ENCODE results near the gene MAN1A1. TPM values are rescaled to one million over a fixed set of nuclear protein-coding genes. Genes with fewer than 3 reads are reported as not detected.

The MAN1A1 gene
- total RNA-seq, 1 donor from 2014 or later, result 24.0 TPM

DNA sequence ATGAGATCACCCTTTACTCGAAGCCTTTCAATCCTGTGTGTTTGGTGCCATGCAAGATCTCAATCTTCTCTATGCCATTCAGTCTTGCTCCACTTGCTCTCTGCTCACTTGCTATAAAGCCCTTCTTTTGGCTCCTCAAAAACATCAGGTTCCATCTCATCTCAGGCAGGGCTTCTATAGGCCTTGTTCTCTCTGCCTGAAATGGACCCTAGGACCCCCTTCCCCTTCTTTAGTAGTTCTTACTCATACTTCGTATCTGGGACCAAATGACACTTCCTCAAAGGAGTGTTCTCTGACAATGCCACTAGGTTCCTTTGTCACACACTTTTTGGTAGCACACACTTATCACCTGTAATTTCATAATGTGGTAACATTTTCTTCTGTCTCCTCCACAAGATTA lies 154.4 kb downstream of the MAN1A1 start:
- no peak for DNase-seq

DNA sequence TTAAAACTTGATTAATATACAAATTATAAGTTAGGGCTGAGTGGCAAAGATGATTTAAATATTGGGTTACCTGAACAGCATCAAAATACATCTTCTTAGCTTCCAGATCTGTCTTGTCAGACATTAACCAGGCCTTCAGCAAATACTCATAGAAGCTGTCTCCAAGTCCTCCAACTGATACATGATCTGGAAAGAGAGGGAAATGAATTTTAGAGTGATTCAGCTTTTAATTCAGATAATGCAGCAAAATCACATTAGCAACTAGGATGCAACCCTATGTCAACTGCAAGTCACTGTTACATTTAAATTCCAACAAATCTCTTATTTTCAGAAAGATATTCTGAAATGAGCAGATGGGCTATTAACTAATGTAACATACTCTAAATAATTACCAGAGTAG lies 155.9 kb downstream of the MAN1A1 start:
- no peak for DNase-seq

DNA sequence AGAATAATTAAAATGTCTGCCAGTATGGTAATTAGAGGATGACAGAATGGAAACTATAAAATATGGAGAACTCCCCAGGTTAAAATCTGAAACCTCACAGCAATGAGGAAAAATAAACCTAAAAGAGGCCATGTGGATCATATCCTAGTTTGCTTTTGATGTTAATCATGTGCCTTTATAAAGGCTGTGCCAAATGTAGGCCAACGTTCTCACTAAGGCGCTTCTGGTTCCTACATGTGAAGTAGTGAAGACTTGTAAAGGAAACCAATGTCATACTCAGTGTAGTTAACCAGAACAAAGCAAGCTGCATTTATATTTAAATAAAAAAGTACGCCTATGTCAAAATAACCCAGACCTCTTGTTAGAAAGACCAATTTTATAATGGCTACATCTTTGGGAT lies 157.4 kb downstream of the MAN1A1 start:
- DNase-seq, result no peak

DNA sequence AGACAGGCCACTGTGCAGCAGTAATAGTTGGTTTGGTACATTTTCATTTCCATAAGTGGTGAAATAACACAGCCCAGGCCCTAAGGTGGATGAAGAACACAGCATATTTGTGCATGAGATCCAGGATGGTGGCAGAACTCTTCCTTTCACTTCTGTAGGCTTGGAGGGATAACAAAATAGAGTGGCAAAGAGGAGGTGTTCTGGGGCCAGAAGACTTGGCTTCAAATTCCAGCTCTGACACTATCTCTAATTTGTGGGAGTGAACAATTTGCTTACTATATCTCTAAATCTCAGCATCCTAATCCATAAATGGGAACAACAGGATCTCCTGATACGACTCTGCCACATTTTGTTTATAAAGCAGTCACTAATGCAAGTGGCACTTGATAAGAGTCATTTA lies 159.4 kb downstream of the MAN1A1 start:
- no peak for DNase-seq

DNA sequence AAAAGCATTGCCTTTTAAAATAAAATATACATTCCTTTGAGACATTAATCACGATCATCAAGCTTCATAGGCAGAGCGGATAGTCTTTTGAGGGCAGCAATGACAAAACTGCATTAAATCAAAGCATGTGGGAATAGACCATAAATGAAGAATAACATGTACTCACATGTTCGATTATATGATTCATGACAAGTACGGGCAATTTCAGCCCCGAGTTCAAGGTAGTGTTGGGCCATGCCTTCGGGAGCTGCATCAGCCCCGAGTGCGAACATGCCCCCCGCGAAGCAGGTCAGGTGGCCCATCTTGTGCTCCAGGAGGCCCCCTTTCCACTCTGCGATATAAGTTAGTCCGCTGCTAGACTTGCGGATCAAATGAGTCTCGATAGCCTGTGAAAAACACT lies 160.1 kb downstream of the MAN1A1 start:
- DNase-seq, result no peak

DNA sequence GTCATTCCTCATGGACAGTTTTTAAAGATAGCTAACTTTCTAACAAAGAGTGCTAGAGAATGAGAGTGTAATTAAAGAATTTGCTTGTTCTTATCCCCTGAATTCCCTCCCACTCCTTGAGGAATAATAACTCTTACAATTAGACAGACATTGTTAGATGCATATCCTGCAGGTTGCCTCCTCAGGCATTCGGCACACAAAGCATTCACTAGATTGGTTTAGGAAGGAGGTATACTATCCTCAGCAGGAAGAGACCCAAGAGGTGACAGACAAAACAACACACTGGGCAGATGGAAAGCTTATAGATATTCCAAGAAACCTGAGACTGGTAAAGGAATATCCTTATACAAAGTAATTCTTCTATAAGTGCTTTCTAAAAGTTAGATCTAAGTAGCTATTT lies 162.0 kb downstream of the MAN1A1 start:
- DNase-seq, result no peak

DNA sequence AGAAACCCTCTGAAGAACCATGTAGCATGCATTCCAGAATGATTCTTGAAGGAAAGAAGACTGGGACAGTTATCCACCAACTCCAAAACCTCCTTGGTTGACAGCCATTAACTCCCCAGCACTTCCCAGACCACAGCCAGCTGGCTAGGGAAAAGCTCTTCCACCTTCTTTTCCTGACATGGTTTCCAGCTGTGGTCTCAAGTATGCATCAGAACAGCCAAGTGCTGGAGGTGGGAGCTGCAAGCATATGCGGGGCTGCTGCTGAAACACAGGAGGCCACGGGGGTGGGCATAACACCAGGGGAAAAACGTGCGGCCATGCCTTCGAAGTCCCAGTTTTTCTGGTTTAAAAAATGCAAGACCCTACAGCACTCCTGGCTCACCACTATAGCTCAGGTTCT lies 163.1 kb downstream of the MAN1A1 start:
- no peak for DNase-seq

DNA sequence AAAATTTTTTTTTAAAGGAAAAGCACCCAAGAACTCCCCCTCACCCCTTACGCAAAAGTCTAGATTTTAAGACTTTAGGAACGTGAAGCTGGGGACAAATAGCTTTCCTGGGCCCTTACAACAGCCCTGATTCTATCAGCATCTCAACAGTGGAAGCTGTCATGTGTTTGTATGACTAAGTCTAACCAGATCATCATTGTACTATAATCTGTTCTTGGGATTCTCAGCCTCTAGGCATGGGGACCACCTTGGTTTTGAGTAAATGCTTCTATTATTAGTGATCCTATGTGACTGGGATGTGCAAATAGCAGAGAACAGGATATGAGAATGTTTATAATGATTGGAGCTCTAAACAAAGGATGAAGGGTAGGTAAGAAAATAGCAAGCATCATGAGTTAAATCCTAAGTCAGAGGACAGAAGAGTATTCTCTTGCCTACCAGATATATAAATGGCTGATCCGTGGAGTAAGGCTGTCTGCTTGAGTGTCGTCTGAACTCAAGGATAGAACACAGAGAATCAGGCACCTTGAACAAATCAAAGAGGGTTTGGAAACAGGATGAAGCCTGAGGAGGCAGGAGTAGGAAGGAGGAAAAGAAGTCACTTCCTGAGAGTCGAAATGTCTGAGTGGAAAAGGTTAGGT lies 165.4 kb downstream of the MAN1A1 start:
- DNase-seq, result no peak

DNA sequence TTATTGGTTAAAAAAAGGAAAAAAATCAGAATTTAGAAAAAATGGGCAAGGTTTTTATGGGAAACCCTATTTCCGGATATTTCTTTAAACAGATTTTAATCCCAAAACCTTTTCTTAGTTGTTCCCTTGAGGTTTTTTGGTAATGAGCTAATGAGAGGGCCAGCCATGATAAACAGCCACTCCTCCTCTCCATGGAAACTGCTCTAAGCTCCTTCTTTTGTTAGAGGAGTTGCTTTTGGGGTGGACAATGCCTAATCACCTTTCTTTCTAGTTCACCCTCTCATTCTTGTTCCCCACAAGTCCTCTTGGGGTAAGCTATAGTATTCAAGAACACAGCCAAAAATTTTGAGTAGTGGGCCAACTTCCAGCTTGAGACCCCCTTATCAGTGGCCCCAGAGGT lies 166.1 kb downstream of the MAN1A1 start:
- DNase-seq, result no peak

DNA sequence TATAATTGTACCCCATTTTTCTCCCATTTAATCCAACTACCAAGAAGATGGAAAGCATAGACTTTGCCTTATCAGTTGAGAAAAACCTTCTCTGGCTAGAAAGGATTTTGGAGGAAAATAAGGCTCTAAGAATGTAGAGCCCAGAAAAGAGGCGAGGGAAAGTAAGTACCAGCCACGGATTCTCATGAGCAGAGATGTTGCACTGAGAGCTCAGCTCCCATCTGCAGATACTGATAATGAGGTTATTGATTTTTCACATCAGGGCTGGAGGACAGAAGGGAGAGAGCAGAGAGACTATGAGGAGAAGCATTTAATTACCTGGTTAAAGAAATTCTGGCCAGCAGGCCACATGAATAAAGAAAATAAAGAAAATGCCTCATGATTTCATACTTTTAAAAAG lies 166.7 kb downstream of the MAN1A1 start:
- no peak for DNase-seq

DNA sequence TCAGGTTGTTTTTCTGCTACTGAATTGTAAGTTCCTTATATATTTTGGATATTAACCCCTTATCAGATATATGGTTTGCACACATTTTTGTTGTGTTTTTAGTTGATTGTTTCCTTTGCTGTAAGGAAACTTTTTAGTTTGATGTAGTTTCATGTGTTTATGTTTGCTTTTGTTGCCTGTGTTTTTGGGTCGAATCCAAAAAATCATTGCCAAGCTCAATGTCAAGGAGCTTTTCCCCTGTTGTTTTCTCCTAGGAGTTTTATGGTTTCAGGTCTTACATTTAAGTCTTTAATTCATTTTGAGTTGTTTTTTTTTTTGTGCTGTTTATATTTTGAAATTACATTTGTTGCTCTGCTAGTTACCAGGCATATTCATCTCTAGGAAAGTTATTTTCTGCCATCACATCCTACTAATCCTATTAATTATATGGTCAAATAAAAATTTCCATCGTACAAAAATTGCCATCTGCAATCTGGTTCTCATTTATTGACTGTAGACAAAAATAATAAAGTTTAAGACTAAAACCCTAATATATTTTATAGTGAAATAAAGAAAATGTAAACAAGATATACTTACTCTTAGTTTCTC lies 167.3 kb downstream of the MAN1A1 start:
- no peak for DNase-seq

DNA sequence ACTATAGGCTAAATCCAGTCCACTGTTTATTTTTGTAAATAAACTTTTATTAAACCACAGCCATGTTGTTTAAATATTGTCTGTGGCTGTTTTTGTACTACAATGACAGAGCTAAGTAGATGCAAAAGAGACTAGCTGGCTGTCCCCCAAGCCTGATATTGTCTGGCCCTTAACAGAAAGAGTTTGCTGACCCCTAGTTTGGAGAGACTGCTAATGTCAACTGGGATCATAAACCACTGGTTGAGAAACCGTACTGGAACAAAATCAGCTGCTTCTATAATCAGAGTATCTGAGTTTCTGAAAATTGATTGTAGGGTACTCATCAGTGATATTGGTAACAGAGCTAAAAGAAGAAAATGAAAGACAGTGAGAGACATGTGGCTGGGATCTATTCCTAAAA lies 168.5 kb downstream of the MAN1A1 start:
- no peak for DNase-seq

DNA sequence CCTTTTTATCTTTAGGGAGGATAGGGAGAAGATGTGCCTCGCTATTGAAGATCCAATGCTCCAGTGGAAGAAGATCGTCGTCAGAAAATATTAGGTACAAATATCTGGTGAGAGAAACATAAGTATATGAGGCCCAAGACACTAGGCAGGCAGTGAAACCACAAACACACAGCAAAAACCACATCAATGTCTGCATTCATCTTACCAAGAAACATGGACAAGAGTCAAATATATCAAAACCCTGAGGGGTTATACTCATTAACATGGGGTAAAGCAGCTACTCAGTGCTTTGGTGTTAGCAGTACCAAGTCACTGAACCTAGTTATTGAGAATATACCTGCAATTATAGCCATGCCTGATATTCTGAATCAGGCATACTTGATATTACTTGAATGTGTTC lies 169.7 kb downstream of the MAN1A1 start:
- no peak for DNase-seq

DNA sequence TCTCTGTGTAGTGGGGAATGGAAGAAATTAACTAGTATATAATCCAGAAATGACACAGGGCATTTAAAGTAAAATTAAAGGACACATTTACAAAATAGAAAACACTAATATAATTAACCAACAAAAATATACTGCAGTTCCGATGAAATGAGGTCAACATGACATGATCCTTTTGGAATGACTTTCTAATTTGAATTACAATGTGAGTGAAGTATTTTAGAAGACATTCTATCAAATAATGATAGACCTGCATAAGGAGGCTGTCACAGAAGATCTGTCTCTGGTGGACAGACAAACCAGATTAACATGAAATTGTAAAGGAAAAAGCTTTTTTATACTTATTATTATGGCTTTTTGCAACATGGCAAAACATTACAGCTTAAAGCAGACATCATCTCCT lies 170.5 kb downstream of the MAN1A1 start:
- DNase-seq, result no peak

DNA sequence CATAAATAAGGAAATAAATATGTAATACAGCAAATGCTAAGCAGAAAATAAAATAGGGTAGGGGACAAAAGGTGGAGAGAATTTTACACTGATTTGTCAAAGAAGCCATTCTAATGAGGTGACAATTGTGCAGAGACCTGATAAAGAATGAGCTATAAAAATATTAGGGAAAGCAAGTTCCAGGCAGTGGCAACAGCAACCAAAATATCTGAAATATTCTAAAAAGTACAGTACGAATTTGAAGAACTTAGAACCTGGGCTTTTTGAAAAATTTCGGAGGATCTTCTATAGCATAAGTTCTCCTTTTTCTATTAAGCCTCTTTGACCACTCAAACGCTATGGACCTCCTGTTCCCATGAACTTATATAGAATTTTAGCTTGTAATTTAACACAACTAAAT lies 173.1 kb downstream of the MAN1A1 start:
- DNase-seq, result no peak

DNA sequence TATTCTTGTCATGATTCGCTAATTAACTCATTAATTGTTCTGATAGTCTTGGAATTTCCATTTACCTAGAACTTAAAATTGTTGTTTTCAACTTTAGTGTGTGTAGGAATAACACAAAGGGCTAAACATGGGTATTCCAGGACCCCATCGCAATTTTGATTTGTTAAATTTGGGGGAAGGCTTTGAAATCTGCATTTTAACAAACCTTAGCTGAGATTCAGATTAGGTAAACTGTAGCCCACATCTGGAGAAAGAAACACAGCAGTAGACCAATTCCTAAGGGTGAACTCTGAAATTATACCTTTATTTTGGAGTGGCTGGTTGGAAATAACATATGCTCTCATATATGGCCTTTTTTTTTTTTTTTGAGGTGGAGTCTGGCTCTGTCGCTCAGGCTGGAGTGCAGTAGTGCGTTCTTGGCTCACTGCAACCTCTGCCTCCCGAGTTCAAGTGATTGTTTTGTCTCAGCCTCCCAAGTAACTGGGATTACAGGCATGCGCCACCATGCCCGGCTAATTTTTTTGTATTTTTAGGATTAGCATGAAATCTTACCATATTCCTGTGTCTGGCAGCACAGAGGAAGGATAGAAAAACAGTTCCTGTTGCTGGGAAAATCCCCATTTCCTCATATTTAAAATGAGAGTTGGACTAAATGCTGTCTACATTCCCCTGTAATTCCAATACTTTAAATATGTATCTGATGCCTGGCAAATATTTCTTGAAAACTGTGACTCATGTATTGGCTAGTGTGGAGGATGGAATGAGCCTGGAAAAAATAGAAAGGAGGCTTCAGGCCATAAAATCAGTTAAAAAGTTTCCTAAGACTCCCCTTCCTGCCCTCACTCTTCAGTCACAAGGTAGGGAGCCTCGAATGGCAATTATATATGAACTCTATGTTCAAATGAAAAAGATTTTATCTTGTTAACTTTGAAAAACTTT lies 174.4 kb downstream of the MAN1A1 start:
- no peak for DNase-seq

DNA sequence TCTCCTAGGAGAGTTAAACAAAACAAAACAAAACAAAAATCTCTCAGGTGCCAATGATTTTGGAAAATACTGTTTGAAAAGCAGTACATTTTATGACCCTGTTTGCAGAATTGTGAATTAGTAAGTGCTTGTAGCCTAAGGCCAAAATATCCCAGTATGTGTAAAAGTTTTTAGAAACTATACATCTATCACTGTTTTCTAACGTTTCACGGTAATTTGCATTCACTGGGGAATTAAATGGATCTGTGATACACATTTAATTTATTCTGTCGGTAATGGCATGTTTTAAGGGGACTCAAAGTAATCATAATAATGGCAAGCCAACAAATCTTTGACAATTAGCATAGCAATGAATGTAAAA lies 175.5 kb downstream of the MAN1A1 start:
- DNase-seq, result no peak

DNA sequence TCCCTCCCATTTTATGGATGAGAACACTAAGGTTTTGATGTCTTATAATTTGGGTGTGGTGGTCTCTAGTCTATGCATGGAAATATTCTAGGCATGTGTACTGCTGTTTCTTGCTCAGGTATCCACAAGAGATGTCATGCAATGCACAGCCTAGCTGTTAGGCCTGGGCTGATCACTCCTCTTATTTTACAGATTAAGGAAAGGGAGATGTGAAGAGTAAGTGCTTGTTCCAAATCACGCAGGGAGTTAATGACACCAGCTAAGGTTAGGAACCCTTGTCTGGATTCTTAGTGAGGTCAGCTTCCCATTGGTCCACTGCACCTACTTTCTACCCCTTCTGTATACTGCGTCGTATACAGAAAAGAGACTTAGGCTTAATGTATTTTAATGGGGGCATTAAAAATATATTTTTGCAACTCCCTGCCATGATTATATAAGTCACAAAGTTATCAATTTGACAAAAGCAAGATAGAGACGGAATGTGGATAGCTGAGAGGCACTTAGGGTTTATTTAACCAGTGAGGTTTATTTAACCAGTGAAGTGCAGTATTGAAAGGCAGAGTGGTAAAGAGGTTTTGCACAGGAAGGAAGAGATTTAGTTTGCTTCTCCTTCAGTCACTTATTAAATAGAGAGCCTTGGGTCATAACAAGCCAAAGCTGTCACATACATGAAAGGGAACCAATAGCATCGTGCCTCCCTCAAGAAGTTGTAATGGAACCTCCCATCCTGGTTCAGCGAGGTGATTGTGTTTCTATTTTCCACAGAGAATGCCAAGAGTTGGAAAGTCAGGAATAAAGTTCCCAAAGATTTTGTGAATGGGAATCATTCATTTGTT lies 176.1 kb downstream of the MAN1A1 start:
- no peak for DNase-seq

DNA sequence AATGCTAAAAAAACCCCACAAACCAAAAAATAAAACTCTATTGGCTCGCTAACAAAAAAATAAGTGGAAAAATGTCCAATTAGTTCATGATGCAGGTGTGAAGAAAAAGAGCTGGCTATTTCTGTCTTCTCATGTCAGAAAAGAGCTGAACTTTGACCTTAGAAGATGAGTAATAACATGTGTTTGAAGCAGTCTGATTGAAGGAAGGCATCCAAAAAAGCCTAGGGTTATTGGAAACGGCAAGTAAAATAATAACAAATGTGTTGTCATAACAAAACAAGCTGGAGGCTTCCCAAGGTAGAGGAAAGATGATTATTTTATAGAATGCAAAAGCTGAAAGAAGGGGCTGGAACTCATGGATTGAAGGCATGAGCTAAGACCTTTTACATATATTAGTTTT lies 176.7 kb downstream of the MAN1A1 start:
- DNase-seq, result no peak

DNA sequence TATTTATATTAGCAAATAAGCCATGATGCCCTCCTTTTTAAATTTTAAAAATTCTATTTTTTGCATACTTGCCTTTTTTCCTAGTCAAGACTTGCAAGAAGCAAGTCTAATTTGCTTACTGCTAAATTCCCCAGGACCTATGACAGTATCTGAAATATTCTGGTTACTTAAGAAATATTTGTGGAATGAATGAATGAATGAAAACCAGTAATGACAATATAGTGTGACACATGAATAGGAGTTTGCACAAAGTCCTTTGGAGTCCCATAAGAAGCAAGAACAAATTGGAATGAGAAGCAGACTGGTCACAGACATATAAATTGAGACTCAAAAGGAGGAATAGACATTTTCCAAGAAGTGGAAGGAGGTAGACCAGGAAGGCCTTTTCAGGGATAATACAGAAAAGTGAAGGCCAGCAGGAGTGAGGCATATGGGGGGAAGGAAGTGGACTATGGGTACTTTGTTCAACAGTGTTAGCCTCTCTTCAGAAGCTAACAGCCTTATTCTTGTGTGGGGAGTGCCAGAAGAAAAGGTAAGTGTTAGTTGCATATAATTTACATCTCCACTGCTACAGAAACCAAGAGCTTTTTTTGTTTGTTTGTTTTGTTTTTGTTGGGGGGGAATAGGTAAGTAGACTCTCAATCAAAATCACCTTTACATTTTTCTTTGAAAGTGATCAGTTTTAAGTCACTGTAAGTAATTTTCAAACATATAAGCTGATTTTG lies 177.5 kb downstream of the MAN1A1 start:
- no peak for DNase-seq

DNA sequence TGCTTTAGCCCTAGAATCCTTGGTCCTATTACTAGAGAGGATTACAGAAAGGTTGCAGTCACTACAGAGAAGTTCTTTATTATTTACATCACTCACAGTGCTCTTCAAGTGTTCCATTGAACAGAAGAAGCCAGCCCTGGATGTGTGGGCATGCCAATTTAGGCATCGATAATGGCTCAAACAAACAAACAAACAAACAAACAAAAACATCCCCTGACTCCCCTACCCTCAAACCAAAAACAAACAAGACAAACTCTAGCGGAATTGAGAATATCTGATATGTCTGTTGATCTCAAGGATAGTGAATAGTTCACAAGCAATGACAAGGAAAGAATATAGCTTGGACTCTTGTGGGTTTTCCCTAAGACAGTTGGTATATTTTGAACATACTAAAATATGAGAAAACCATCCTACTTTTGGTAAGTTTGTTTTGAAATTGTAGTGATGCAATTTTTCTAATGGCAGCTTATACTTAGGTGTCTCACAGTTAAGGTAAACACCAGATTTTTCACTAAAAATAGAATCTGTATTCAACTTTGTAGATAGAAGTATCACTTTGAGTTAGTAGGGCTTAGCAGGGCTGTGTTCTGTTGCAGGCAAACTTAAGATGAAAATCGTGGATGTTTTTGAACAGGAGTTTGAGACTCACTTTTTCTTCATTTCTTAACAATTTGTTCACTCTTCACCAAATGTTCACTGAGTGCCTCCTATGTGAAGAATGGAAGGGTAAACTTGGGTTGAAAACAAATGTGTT lies 178.3 kb downstream of the MAN1A1 start:
- DNase-seq, result no peak

Measured in occipital lobe (tissue), 2 donors.